Measurements from ENCODE around the gene NOG. TPM values are rescaled to one million over a fixed set of nuclear protein-coding genes. Genes with fewer than 3 reads are reported as not detected.

Gene NOG
- total RNA-seq, 2 donors from 2014 or later: 1.3 to 6.3 TPM

GRCh38 chr17:56629531-56630075 lies 36.1 kb downstream of the NOG start:
- intact Hi-C loops (cut with DNase I): no loop called here
- no peak overlapping the region for H3K27ac ChIP-seq
- H3K4me3 ChIP-seq: no peak overlapping the region
- no peak for DNase-seq (ENCODE audit: low spot score)
- no peaks in the 10 kb centered on the region for H3K9me3 ChIP-seq
- peaks cover 5% of the 10 kb centered on the region for H3K27me3 ChIP-seq (replicated peaks; ENCODE audit: insufficient read depth)
- peaks cover 3% of the 10 kb centered on the region for H3K4me1 ChIP-seq (replicated peaks)
- no peak for TF ChIP-seq POLR2AphosphoS5 (IDR thresholded peaks at IDR 0.05)
- TF ChIP-seq POLR2A (IDR thresholded peaks at IDR 0.05): no peak
- TF ChIP-seq, protein P1, sequence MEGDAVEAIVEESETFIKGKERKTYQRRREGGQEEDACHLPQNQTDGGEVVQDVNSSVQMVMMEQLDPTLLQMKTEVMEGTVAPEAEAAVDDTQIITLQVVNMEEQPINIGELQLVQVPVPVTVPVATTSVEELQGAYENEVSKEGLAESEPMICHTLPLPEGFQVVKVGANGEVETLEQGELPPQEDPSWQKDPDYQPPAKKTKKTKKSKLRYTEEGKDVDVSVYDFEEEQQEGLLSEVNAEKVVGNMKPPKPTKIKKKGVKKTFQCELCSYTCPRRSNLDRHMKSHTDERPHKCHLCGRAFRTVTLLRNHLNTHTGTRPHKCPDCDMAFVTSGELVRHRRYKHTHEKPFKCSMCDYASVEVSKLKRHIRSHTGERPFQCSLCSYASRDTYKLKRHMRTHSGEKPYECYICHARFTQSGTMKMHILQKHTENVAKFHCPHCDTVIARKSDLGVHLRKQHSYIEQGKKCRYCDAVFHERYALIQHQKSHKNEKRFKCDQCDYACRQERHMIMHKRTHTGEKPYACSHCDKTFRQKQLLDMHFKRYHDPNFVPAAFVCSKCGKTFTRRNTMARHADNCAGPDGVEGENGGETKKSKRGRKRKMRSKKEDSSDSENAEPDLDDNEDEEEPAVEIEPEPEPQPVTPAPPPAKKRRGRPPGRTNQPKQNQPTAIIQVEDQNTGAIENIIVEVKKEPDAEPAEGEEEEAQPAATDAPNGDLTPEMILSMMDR (IDR thresholded peaks at IDR 0.05): no peak
- 8% methylated on average over 7 of the region's 7 CpGs for WGBS
- no peaks in the 10 kb centered on the region for H3K36me3 ChIP-seq

GRCh38 chr17:56630202-56630601 lies 36.7 kb downstream of the NOG start:
- Histone ChIP-seq H3K27me3 (replicated peaks; ENCODE audit: insufficient read depth) (peaks cover 5% of the 10 kb centered on the region), H3K4me3 (no peak overlapping the region), H3K27ac (no peak overlapping the region), H3K36me3 (no peaks in the 10 kb centered on the region), H3K4me1 (replicated peaks) (peaks cover 3% of the 10 kb centered on the region), H3K9me3 (no peaks in the 10 kb centered on the region)
- no peak for DNase-seq (ENCODE audit: low spot score)
- TF ChIP-seq POLR2AphosphoS5 (IDR thresholded peaks at IDR 0.05): no peak
- TF ChIP-seq POLR2A (IDR thresholded peaks at IDR 0.05): no peak
- TF ChIP-seq, protein P1 (IDR thresholded peaks at IDR 0.05): no peak
- 71% methylated on average over 4 of the region's 4 CpGs for WGBS
- intact Hi-C loops (cut with DNase I): no loop called here

- Histone ChIP-seq H3K4me1 (replicated peaks) (peaks cover 3% of the 10 kb centered on the region), H3K9me3 (no peaks in the 10 kb centered on the region), H3K36me3 (no peaks in the 10 kb centered on the region), H3K4me3 (no peak overlapping the region), H3K27ac (no peak overlapping the region), H3K27me3 (replicated peaks; ENCODE audit: insufficient read depth) (peaks cover 10% of the 10 kb centered on the region)
- intact Hi-C loops (cut with DNase I): no loop called here
- DNase-seq (ENCODE audit: low spot score): no peak
- 82% methylated on average over 4 of the region's 4 CpGs for WGBS
- TF ChIP-seq POLR2A (IDR thresholded peaks at IDR 0.05): no peak
- TF ChIP-seq, protein P1 (IDR thresholded peaks at IDR 0.05): no peak
- TF ChIP-seq POLR2AphosphoS5 (IDR thresholded peaks at IDR 0.05): no peak
These were observed 40.2 kb downstream of the NOG start for GRCh38 chr17:56633681-56634080.

GRCh38 chr17:56635641-56636040 lies 42.1 kb downstream of the NOG start:
- H3K4me3 ChIP-seq: no peak overlapping the region
- no peaks in the 10 kb centered on the region for H3K9me3 ChIP-seq
- no peak for TF ChIP-seq POLR2A (IDR thresholded peaks at IDR 0.05)
- TF ChIP-seq POLR2AphosphoS5 (IDR thresholded peaks at IDR 0.05): no peak
- TF ChIP-seq, protein P1 (IDR thresholded peaks at IDR 0.05): no peak
- WGBS: 43% methylated on average over 1 of the region's 1 CpG
- no peaks in the 10 kb centered on the region for H3K36me3 ChIP-seq
- DNase-seq (ENCODE audit: low spot score): no peak
- intact Hi-C loops (cut with DNase I): no loop called here
- peaks cover 12% of the 10 kb centered on the region for H3K27me3 ChIP-seq (replicated peaks; ENCODE audit: insufficient read depth)
- H3K27ac ChIP-seq: no peak overlapping the region
- H3K4me1 ChIP-seq (replicated peaks): no peaks in the 10 kb centered on the region

GRCh38 chr17:56636265-56636664 lies 42.8 kb downstream of the NOG start:
- peaks cover 12% of the 10 kb centered on the region for H3K27me3 ChIP-seq (replicated peaks; ENCODE audit: insufficient read depth)
- TF ChIP-seq, protein P1 (IDR thresholded peaks at IDR 0.05): no peak
- TF ChIP-seq POLR2A (IDR thresholded peaks at IDR 0.05) (no peak), POLR2AphosphoS5 (IDR thresholded peaks at IDR 0.05) (no peak)
- H3K27ac ChIP-seq: no peak overlapping the region
- H3K36me3 ChIP-seq: no peaks in the 10 kb centered on the region
- H3K4me1 ChIP-seq (replicated peaks): no peaks in the 10 kb centered on the region
- intact Hi-C loops (cut with DNase I): no loop called here
- no peak for DNase-seq (ENCODE audit: low spot score)
- H3K4me3 ChIP-seq: no peak overlapping the region
- 19% methylated on average over 3 of the region's 3 CpGs for WGBS
- H3K9me3 ChIP-seq: no peaks in the 10 kb centered on the region

All from prostate gland (tissue), 2 donors.